Neural cell (in vitro differentiated cells): ENCODE measurements around the gene PHOX2B. TPM values are rescaled to one million over a fixed set of nuclear protein-coding genes. Genes with fewer than 3 reads are reported as not detected.
A peak's percentile ranks its signal among the peaks of the same experiment; 100 is the strongest.

Experiments used
- H2AFZ ChIP-seq: fragments of 200-600, 300-800 bp; sonication (generic), shearing (Covaris generic); 2 replicates; pipeline ENCODE4 v1.6.0; 2014; ENCODE audit warnings: low read depth, mild to moderate bottlenecking, antibody characterized with exemption, low read length, moderate library complexity
- H3F3A ChIP-seq: fragments of 200-600 bp; shearing (Covaris generic); 2 replicates; pipeline ENCODE4 v1.6.1; 2016; ENCODE audit warnings: mild to moderate bottlenecking, moderate library complexity, mixed read lengths, antibody characterized with exemption, low read length; ENCODE audit not compliant: insufficient read depth, poor library complexity, severe bottlenecking
- H3K27ac ChIP-seq: fragments of 200-600, 300-800 bp; sonication (generic), shearing (Covaris generic); 2 replicates; pipeline ENCODE4 v1.5.1; 2014; ENCODE audit warnings: mild to moderate bottlenecking, low read length, moderate library complexity
- H3K27me3 ChIP-seq: fragments of 300-800, 200-600 bp; sonication (generic), shearing (Covaris generic); 2 replicates; pipeline ENCODE4 v1.6.0; 2014; ENCODE audit warnings: mild to moderate bottlenecking, low read depth, low read length, moderate library complexity; ENCODE audit not compliant: insufficient read depth
- H3K36me3 ChIP-seq: fragments of 300-800, 200-600 bp; sonication (generic), shearing (Covaris generic); 2 replicates; pipeline ENCODE4 v1.5.1; 2014; ENCODE audit warnings: mild to moderate bottlenecking, antibody characterized with exemption, low read length, moderate library complexity; ENCODE audit not compliant: insufficient read depth
- H3K4me2 ChIP-seq: fragments of 300-800, 200-600 bp; sonication (generic), shearing (Covaris generic); 2 replicates; pipeline ENCODE4 v1.6.0; 2014; ENCODE audit warnings: mild to moderate bottlenecking, low read length
- H3K4me3 ChIP-seq: fragments of 300-800, 200-600 bp; sonication (generic), shearing (Covaris generic); 2 replicates; pipeline ENCODE4 v1.5.1; 2014; ENCODE audit warnings: mild to moderate bottlenecking, low read length, moderate library complexity
- H3K79me2 ChIP-seq: fragments of 200-600 bp; shearing (Covaris generic); replicated peaks from 2 replicates; pipeline ENCODE4 v1.6.0; 2014; ENCODE audit warnings: mild to moderate bottlenecking, low read length, moderate library complexity; ENCODE audit not compliant: insufficient read depth
- H3K9ac ChIP-seq: fragments of 300-800, 200-600 bp; sonication (generic), shearing (Covaris generic); 2 replicates; pipeline ENCODE4 v1.6.1; 2016; ENCODE audit warnings: mild to moderate bottlenecking, low read length, mixed read lengths
- H3K9me2 ChIP-seq: fragments of 200-600 bp; shearing (Covaris generic); 2 replicates; pipeline ENCODE4 v1.6.1; 2016; ENCODE audit warnings: mild to moderate bottlenecking, low read length, mixed read lengths; ENCODE audit not compliant: insufficient read depth
- H3K9me3 ChIP-seq: fragments of 200-600, 300-800 bp; sonication (generic), shearing (Covaris generic); 2 replicates; pipeline ENCODE4 v1.6.1; 2016; ENCODE audit warnings: mild to moderate bottlenecking, mixed run types, low read length, moderate library complexity, mixed read lengths
- H4K20me1 ChIP-seq: fragments of 200-600 bp; shearing (Covaris generic); 2 replicates; pipeline ENCODE4 v1.6.1; 2016; ENCODE audit warnings: mild to moderate bottlenecking, mixed run types; ENCODE audit not compliant: insufficient read depth
- CTCF ChIP-seq: fragments of 450-650 bp; IDR thresholded peaks from 2 replicates; pipeline ENCODE4 v1.5.1; 2014; ENCODE audit warnings: antibody characterized with exemption, mild to moderate bottlenecking, moderate library complexity; ENCODE audit not compliant: poor library complexity, severe bottlenecking
- EP300 ChIP-seq: fragments of 450-650 bp; conservative IDR thresholded peaks from 2 replicates; pipeline ENCODE4 v1.6.1; 2014; ENCODE audit warnings: antibody characterized with exemption, mild to moderate bottlenecking, moderate library complexity; ENCODE audit not compliant: poor library complexity, severe bottlenecking
- EZH2 ChIP-seq: fragments of 200-600, 300-800 bp; shearing (Covaris generic), sonication (generic); IDR thresholded peaks from 2 replicates; pipeline ENCODE4 v1.6.1; 2014; ENCODE audit warnings: antibody characterized with exemption, low read length, borderline replicate concordance, mild to moderate bottlenecking; ENCODE audit not compliant: insufficient read depth, poor library complexity, severe bottlenecking
- MXI1 ChIP-seq: fragments of 450-650 bp; conservative IDR thresholded peaks from 2 replicates; pipeline ENCODE4 v1.6.1; 2014; ENCODE audit warnings: antibody characterized with exemption, mild to moderate bottlenecking; ENCODE audit not compliant: poor library complexity, severe bottlenecking
- POLR2AphosphoS5 ChIP-seq: IDR thresholded peaks from 2 replicates; pipeline ENCODE4 v1.6.1; 2012
- RAD21 ChIP-seq: fragments of 450-650 bp; conservative IDR thresholded peaks from 2 replicates; pipeline ENCODE4 v1.6.1; 2014; ENCODE audit warnings: antibody characterized with exemption, mild to moderate bottlenecking, moderate library complexity
- polyA plus RNA-seq: library from polyadenylated mRNA; depleted of rRNA; stranded (reverse); fragments of >200 nt; gene quantifications from 2 replicates; pipeline ENCODE4 v1.2.3, GENCODE V29; 2014

The PHOX2B gene
- polyA plus RNA-seq, 1 donor from 2014 or later = not detected

GRCh38 chr4:41750626-41751448 is 2.3 kb upstream of the PHOX2B start:
- H3K9ac ChIP-seq = no peak overlapping the region
- H3K27ac ChIP-seq = no peak overlapping the region
- no peaks in the 10 kb centered on the region for H3K9me3 ChIP-seq
- H3K36me3 ChIP-seq = no peaks in the 10 kb centered on the region
- H3K4me3 ChIP-seq = no peak overlapping the region
- no peaks in the 10 kb centered on the region for H3K9me2 ChIP-seq
- TF ChIP-seq POLR2AphosphoS5 (no peak), MXI1 (no peak), RAD21 (no peak), CTCF (no peak), EZH2 (peak; percentile 62)
- no peaks in the 10 kb centered on the region for H4K20me1 ChIP-seq
- H3K27me3 ChIP-seq = peaks cover 98% of the 10 kb centered on the region
- H3K4me2 ChIP-seq = no peak overlapping the region
- H3F3A ChIP-seq = no peaks in the 10 kb centered on the region
- H2AFZ ChIP-seq = no peak overlapping the region
- H3K79me2 ChIP-seq = no peaks in the 10 kb centered on the region

GRCh38 chr4:41750121-41750625 is 1.6 kb upstream of the PHOX2B start:
- no peak overlapping the region for H3K27ac ChIP-seq
- no peaks in the 10 kb centered on the region for H3K79me2 ChIP-seq
- no peaks in the 10 kb centered on the region for H3K36me3 ChIP-seq
- H3K4me2 ChIP-seq = no peak overlapping the region
- no peaks in the 10 kb centered on the region for H4K20me1 ChIP-seq
- no peak overlapping the region for H3K9ac ChIP-seq
- no peak for TF ChIP-seq MXI1
- no peak for TF ChIP-seq RAD21
- TF ChIP-seq EZH2 = peak; percentile 27
- TF ChIP-seq POLR2AphosphoS5 = peak; percentile 71
- H3F3A ChIP-seq = no peaks in the 10 kb centered on the region
- H3K9me2 ChIP-seq = no peaks in the 10 kb centered on the region
- peaks cover 98% of the 10 kb centered on the region for H3K27me3 ChIP-seq
- no peak overlapping the region for H3K4me3 ChIP-seq
- peaks cover 5% of the 10 kb centered on the region for H3K9me3 ChIP-seq
- H2AFZ ChIP-seq = no peak overlapping the region

- H3K36me3 ChIP-seq = no peaks in the 10 kb centered on the region
- H3K9ac ChIP-seq = no peak overlapping the region
- H3K9me3 ChIP-seq = peaks cover 8% of the 10 kb centered on the region
- no peak overlapping the region for H3K4me2 ChIP-seq
- H3F3A ChIP-seq = no peaks in the 10 kb centered on the region
- TF ChIP-seq EP300 (no peak), POLR2AphosphoS5 (peak; percentile 27), CTCF (no peak)
- no peaks in the 10 kb centered on the region for H4K20me1 ChIP-seq
- H3K27ac ChIP-seq = no peak overlapping the region
- peaks cover 99% of the 10 kb centered on the region for H3K27me3 ChIP-seq
- H3K9me2 ChIP-seq = no peaks in the 10 kb centered on the region
- H3K4me3 ChIP-seq = no peak overlapping the region
- no peaks in the 10 kb centered on the region for H3K79me2 ChIP-seq
- H2AFZ ChIP-seq = no peak overlapping the region
Observed at GRCh38 chr4:41749631-41750039, 1.1 kb upstream of the PHOX2B start.
